CD14-positive monocyte (primary cell): ENCODE data around the gene ERCC6L2. TPM values are rescaled to one million over a fixed set of nuclear protein-coding genes. Genes with fewer than 3 reads are reported as not detected.

Experiments used
- DNase-seq, 3 donors: peaks; one replicate each; pipeline ENCODE4 v3.0.0-alpha.2; 2011 to 2022
- H2AFZ ChIP-seq: 2 replicates; pipeline ENCODE4 v1.6.0; 2012; ENCODE audit warnings: mild to moderate bottlenecking, low read depth, low read length, inconsistent platforms; ENCODE audit not compliant: insufficient read depth, poor library complexity, severe bottlenecking
- H3K27ac ChIP-seq, 2 donors: 1 replicate in 1 of 2; 2 replicates in 1 of 2; pipeline ENCODE4 v1.5.1; 2012 to 2013; ENCODE audit warnings: low read length in 2 of 2, control low read depth in 1 of 2, inconsistent platforms in 1 of 2, low read depth in 1 of 2, mild to moderate bottlenecking in 1 of 2
- H3K27me3 ChIP-seq, 2 donors: one replicate each; pipeline versions ENCODE4 v1.6.0 to v1.6.1; 2011 to 2013; ENCODE audit warnings: low read length in 2 of 2; ENCODE audit not compliant: control insufficient read depth in 2 of 2, insufficient read depth in 2 of 2
- H3K36me3 ChIP-seq, 2 donors: replicated peaks in 1 of 2; 1 replicate in 1 of 2; 2 replicates in 1 of 2; pipeline versions ENCODE4 v1.5.1 to v1.6.1; 2012 to 2013; ENCODE audit warnings: low read length in 2 of 2, control low read depth in 1 of 2, inconsistent platforms in 1 of 2, mild to moderate bottlenecking in 1 of 2; ENCODE audit not compliant: insufficient read depth in 2 of 2, control insufficient read depth in 1 of 2
- H3K4me1 ChIP-seq, 2 donors: 1 replicate in 1 of 2; 2 replicates in 1 of 2; pipeline versions ENCODE4 v1.5.1 to v1.6.1; 2012 to 2013; ENCODE audit warnings: low read length in 2 of 2, control low read depth in 1 of 2, inconsistent platforms in 1 of 2, mild to moderate bottlenecking in 1 of 2, moderate library complexity in 1 of 2; ENCODE audit not compliant: insufficient read depth in 2 of 2, control insufficient read depth in 1 of 2
- H3K4me2 ChIP-seq: replicated peaks from 2 replicates; pipeline ENCODE3; 2012; ENCODE audit warnings: low read length, moderate library complexity, mild to moderate bottlenecking; ENCODE audit not compliant: poor library complexity, severe bottlenecking; ENCODE audit errors: extremely low read depth
- H3K4me3 ChIP-seq, 3 experiments: fragments of 200-600 bp in 1 of 3; sonication (generic) in 1 of 3; replicated peaks in 1 of 3; 1 replicate in 2 of 3; 2 replicates in 1 of 3; pipeline ENCODE4 v1.5.1; 2011 to 2013; ENCODE audit warnings: low read length in 3 of 3, mild to moderate bottlenecking in 3 of 3, control low read depth in 2 of 3, low read depth in 2 of 3, inconsistent platforms in 1 of 3, moderate library complexity in 1 of 3
- H3K79me2 ChIP-seq: 2 replicates; pipeline ENCODE4 v1.6.0; 2012; ENCODE audit warnings: mild to moderate bottlenecking, control low read depth, inconsistent platforms, low read length, moderate library complexity; ENCODE audit not compliant: insufficient read depth
- H3K9ac ChIP-seq: 2 replicates; pipeline ENCODE4 v1.6.0; 2017; ENCODE audit warnings: low read length, mild to moderate bottlenecking; ENCODE audit not compliant: insufficient read depth, poor library complexity, severe bottlenecking
- H3K9me3 ChIP-seq, 2 donors: replicated peaks in 1 of 2; 1 replicate in 1 of 2; 2 replicates in 1 of 2; pipeline versions ENCODE4 v1.5.1 to v1.6.1; 2012 to 2013; ENCODE audit warnings: low read length in 2 of 2, control low read depth in 1 of 2; ENCODE audit not compliant: control insufficient read depth in 1 of 2, insufficient read depth in 1 of 2
- H4K20me1 ChIP-seq: 2 replicates; pipeline ENCODE4 v1.6.0; 2012; ENCODE audit warnings: mild to moderate bottlenecking, low read length, control low read depth, moderate library complexity; ENCODE audit not compliant: insufficient read depth
- H3K27ac Mint-ChIP-seq, 7 donors: one replicate each; pipeline ENCODE4 v1.8.0; 2020; ENCODE audit warnings: mild to moderate bottlenecking in 7 of 7, mixed read lengths in 7 of 7, moderate library complexity in 6 of 7, inconsistent platforms in 2 of 7
- H3K27me3 Mint-ChIP-seq, 3 donors: one replicate each; pipeline ENCODE4 v1.8.0; 2021 to 2022; ENCODE audit warnings: low read depth in 3 of 3, mild to moderate bottlenecking in 3 of 3, mixed read lengths in 3 of 3, moderate library complexity in 3 of 3, inconsistent platforms in 1 of 3
- H3K36me3 Mint-ChIP-seq, 2 donors: one replicate each; pipeline ENCODE4 v1.8.0; 2020; ENCODE audit warnings: mixed read lengths in 2 of 2, inconsistent platforms in 1 of 2, mild to moderate bottlenecking in 1 of 2
- H3K4me1 Mint-ChIP-seq: one replicate; pipeline ENCODE4 v1.8.0; 2020; ENCODE audit warnings: mild to moderate bottlenecking, mixed read lengths
- H3K4me3 Mint-ChIP-seq, 2 donors: one replicate each; pipeline ENCODE4 v1.8.0; 2020; ENCODE audit warnings: mild to moderate bottlenecking in 2 of 2, mixed read lengths in 2 of 2, moderate library complexity in 1 of 2
- H3K9me3 Mint-ChIP-seq, 7 donors: one replicate each; pipeline ENCODE4 v1.8.0; 2020 to 2022; ENCODE audit warnings: mixed read lengths in 7 of 7, mild to moderate bottlenecking in 6 of 7, moderate library complexity in 6 of 7, inconsistent platforms in 2 of 7
- WGBS: methylation state at CpG from one replicate; pipeline ENCODE4 v1.1.5; 2013; ENCODE audit warnings: missing lambda C conversion rate; ENCODE audit not compliant: insufficient coverage; 5-methylcytosine and 5-hydroxymethylcytosine counted together
- intact Hi-C, 2 donors: fragments of 100-400 bp; cut with micrococcal nuclease; formaldehyde crosslinking; loops; one replicate each; pipeline versions ENCODE4 v1.15.0 to v1.15.1; 2023
- polyA plus RNA-seq, 3 donors: library from polyadenylated mRNA; depleted of rRNA in 1 of 3; unstranded in 2 of 3; stranded (reverse) in 1 of 3; fragments of 300-500 nt in 2 of 3; fragments of >200 nt in 1 of 3; fragmentation: Illumina TruSeq in 2 of 3; gene quantifications; 1 replicate in 2 of 3; 2 replicates in 1 of 3; pipeline ENCODE4 v1.2.3, GENCODE V29; 2012 to 2021
- TF ChIP-seq, protein P1 (sequence below): fragments of 200-600 bp; IDR thresholded peaks from one replicate; pipeline ENCODE4 v1.8.0; 2022; ENCODE audit warnings: antibody characterized with exemption, mild to moderate bottlenecking

The ERCC6L2 gene
- polyA plus RNA-seq, 3 donors, result 7.1 to 18.9 (median 7.2) TPM

DNA sequence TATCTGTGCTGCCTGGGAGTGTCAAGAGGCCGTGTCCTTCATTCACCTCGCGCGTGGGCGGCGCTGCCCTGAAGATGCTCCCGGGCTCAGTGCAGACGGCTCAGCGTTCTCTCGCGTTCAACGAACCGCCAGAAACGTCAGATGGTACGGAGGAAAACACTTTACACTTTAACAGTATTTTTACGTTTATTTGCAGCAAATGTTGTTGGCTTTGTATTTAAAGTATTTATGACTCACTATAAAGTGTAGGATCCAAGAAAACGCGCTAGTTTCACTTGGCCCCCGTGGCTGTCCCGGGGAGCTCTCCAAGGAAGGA, 544 bp upstream of the ERCC6L2 start:
- no peaks in the 10 kb centered on the region for H3K27me3 Mint-ChIP-seq
- H3K9me3 Mint-ChIP-seq, result peaks cover 6 to 28% (median 13%) of the 10 kb centered on the region in 7 donors
- peak; percentile 25 to 35 (median 30) for DNase-seq
- Histone ChIP-seq H2AFZ (no peak overlapping the region), H3K4me2 (peak overlapping the region; percentile 84), H3K9me3 (no peaks in the 10 kb centered on the region), H3K9ac (peak overlapping the region; percentile 100), H3K27me3 (no peaks in the 10 kb centered on the region), H3K36me3 (peaks cover 0 to 13% of the 10 kb centered on the region in 2 donors), H3K27ac (peak overlapping the region; percentile 99), H3K4me3 (peak overlapping the region in 2 of 3 experiments; percentile 89 to 98), H3K79me2 (peaks cover 17% of the 10 kb centered on the region), H3K4me1 (peaks cover 6 to 9% of the 10 kb centered on the region in 2 donors), H4K20me1 (peaks cover 2% of the 10 kb centered on the region)
- 0% methylated on average over 10 of the region's 20 CpGs for WGBS
- TF ChIP-seq, protein P1, sequence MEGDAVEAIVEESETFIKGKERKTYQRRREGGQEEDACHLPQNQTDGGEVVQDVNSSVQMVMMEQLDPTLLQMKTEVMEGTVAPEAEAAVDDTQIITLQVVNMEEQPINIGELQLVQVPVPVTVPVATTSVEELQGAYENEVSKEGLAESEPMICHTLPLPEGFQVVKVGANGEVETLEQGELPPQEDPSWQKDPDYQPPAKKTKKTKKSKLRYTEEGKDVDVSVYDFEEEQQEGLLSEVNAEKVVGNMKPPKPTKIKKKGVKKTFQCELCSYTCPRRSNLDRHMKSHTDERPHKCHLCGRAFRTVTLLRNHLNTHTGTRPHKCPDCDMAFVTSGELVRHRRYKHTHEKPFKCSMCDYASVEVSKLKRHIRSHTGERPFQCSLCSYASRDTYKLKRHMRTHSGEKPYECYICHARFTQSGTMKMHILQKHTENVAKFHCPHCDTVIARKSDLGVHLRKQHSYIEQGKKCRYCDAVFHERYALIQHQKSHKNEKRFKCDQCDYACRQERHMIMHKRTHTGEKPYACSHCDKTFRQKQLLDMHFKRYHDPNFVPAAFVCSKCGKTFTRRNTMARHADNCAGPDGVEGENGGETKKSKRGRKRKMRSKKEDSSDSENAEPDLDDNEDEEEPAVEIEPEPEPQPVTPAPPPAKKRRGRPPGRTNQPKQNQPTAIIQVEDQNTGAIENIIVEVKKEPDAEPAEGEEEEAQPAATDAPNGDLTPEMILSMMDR, result no peak
- intact Hi-C loops, result loop anchor here in 1 of 2 donors (5.0 to 10.0 kb wide), 3 partner anchors 267 to 1610 kb away; partner anchors contain the start of gene ZNF367
- H3K27ac Mint-ChIP-seq, result peak overlapping the region in 6 of 7 donors; percentile 99 to 100 (median 100)
- H3K4me1 Mint-ChIP-seq, result peaks cover 12% of the 10 kb centered on the region
- H3K36me3 Mint-ChIP-seq, result peaks cover 25 to 28% of the 10 kb centered on the region in 2 donors
- H3K4me3 Mint-ChIP-seq, result peak overlapping the region in 1 of 2 donors; percentile 96

GRCh38 chr9:95876138-95876444, 600 bp downstream of the ERCC6L2 start:
- peaks cover 23% of the 10 kb centered on the region for H3K79me2 ChIP-seq
- Mint-ChIP-seq H3K4me1 (peaks cover 12% of the 10 kb centered on the region), H3K36me3 (peaks cover 19 to 24% of the 10 kb centered on the region in 2 donors), H3K4me3 (peak overlapping the region in 1 of 2 donors; percentile 96), H3K27me3 (no peaks in the 10 kb centered on the region), H3K27ac (peak overlapping the region in 6 of 7 donors; percentile 99 to 100 (median 100)), H3K9me3 (peaks cover 3 to 20% (median 7%) of the 10 kb centered on the region in 7 donors)
- TF ChIP-seq, protein P1, result no peak
- H3K4me3 ChIP-seq, result peak overlapping the region in 2 of 3 experiments; percentile 89 to 98
- peaks cover 8% of the 10 kb centered on the region for H4K20me1 ChIP-seq
- H3K9me3 ChIP-seq, result no peaks in the 10 kb centered on the region
- H3K36me3 ChIP-seq, result peaks cover 5 to 17% of the 10 kb centered on the region in 2 donors
- intact Hi-C loops, result loop anchor here in 1 of 2 donors (5.0 to 10.0 kb wide), 3 partner anchors 266 to 1611 kb away; partner anchors contain the start of gene ZNF367
- DNase-seq, result no peak
- peak overlapping the region; percentile 99 for H3K27ac ChIP-seq
- 0% methylated on average over 4 of the region's 9 CpGs for WGBS
- H3K27me3 ChIP-seq, result no peaks in the 10 kb centered on the region
- H3K4me1 ChIP-seq, result peaks cover 6 to 9% of the 10 kb centered on the region in 2 donors
- peak overlapping the region; percentile 100 for H3K9ac ChIP-seq
- no peak overlapping the region for H2AFZ ChIP-seq
- peak overlapping the region; percentile 84 for H3K4me2 ChIP-seq
